A549 (cell line): ENCODE data around the gene NAP1L1.

Source experiments
- EP300 ChIP-seq, 2 experiments: fragments of >200 bp; sonication (Bioruptor Twin); formaldehyde crosslinking; IDR thresholded peaks; 2 replicates in 1 of 2; 3 replicates in 1 of 2; pipeline ENCODE4 v1.6.1; 2016 to 2017
- PHF8 ChIP-seq: fragments of 200-600 bp; sonication (generic); IDR thresholded peaks from 2 replicates; pipeline ENCODE4 v1.6.1; 2016; ENCODE audit warnings: low read depth, mild to moderate bottlenecking, antibody characterized with exemption, moderate library complexity, borderline replicate concordance
- TF ChIP-seq, protein P1 (sequence below): fragments of >200 bp; sonication (Bioruptor Twin); formaldehyde crosslinking; IDR thresholded peaks from 3 replicates; pipeline ENCODE4 v1.5.1; 2016

DNA sequence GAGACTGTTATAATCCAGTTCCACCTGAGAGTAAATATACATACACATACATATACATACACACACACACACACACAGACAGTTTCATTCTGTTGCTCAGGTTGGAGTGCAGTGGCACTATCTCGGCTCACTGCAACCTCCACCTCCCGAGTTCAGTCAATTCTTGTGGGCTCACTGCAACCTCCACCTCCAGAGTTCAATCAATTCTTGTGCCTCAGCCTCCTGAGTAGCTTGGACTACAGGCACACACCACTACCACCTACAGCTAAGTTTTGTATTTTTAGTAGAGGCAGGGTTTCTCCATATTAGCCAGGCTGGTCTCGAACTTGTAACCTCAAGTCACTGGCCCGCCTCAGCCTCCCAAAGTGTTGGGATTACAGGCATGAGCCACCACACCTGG lies 44.0 kb downstream of the NAP1L1 start:
- TF ChIP-seq, protein P1, sequence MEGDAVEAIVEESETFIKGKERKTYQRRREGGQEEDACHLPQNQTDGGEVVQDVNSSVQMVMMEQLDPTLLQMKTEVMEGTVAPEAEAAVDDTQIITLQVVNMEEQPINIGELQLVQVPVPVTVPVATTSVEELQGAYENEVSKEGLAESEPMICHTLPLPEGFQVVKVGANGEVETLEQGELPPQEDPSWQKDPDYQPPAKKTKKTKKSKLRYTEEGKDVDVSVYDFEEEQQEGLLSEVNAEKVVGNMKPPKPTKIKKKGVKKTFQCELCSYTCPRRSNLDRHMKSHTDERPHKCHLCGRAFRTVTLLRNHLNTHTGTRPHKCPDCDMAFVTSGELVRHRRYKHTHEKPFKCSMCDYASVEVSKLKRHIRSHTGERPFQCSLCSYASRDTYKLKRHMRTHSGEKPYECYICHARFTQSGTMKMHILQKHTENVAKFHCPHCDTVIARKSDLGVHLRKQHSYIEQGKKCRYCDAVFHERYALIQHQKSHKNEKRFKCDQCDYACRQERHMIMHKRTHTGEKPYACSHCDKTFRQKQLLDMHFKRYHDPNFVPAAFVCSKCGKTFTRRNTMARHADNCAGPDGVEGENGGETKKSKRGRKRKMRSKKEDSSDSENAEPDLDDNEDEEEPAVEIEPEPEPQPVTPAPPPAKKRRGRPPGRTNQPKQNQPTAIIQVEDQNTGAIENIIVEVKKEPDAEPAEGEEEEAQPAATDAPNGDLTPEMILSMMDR = no peak
- no peak for TF ChIP-seq PHF8
- TF ChIP-seq EP300 (IDR thresholded peaks at IDR 0.05) = no peak
